Measurements from ENCODE around the gene MDM1. TPM values are rescaled to one million over a fixed set of nuclear protein-coding genes. Genes with fewer than 3 reads are reported as not detected.

Gene MDM1
- total RNA-seq, 1 donor from 2014 or later, result 21.4 TPM

DNA sequence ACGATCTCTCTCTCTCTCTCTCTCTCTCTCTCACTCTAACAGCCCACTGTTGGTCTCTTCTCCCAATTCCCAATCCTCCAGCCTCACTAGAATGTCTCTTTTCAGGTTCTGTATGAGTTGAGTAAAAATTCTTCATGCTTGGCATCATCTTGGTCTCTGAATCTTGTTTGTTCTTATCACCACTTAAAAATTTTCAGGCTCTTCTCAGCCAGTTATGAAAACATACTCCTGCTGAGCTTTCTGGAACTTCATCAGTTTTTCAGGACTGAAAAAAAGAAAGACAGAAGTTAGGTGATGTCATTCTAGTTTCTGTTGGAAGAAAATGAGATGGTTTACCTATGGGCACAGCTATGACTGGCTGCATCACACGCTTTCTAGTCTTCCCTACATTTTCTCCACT, 67.3 kb downstream of the MDM1 start:
- peaks cover 13% of the 10 kb centered on the region for H3K4me1 Mint-ChIP-seq

GRCh38 chr12:68264158-68264855, 67.9 kb downstream of the MDM1 start:
- H3K9me3 Mint-ChIP-seq, result peaks cover 3% of the 10 kb centered on the region
- H3K36me3 Mint-ChIP-seq, result no peaks in the 10 kb centered on the region
- peaks cover 13% of the 10 kb centered on the region for H3K4me1 Mint-ChIP-seq
- H3K27ac Mint-ChIP-seq, result no peak overlapping the region
- no peak for DNase-seq (ENCODE audit: low spot score in 2 of 2, unreplicated experiment in 2 of 2)
- no peak for TF ChIP-seq CTCF (IDR thresholded peaks at IDR 0.05; ENCODE audit: unreplicated experiment)
- peaks cover 6% of the 10 kb centered on the region for H3K27me3 Mint-ChIP-seq (ENCODE audit: low read depth)
- H3K4me3 Mint-ChIP-seq, result no peak overlapping the region

More for the DNA sequence above, 67.3 kb downstream of the MDM1 start:
- no peak for TF ChIP-seq CTCF (IDR thresholded peaks at IDR 0.05; ENCODE audit: unreplicated experiment)
- no peak overlapping the region for H3K4me3 Mint-ChIP-seq
- no peaks in the 10 kb centered on the region for H3K36me3 Mint-ChIP-seq
- H3K27me3 Mint-ChIP-seq (ENCODE audit: low read depth), result peaks cover 6% of the 10 kb centered on the region
- no peak overlapping the region for H3K27ac Mint-ChIP-seq
- H3K9me3 Mint-ChIP-seq, result peaks cover 3% of the 10 kb centered on the region
- no peak for DNase-seq (ENCODE audit: low spot score in 2 of 2, unreplicated experiment in 2 of 2)

GRCh38 chr12:68263366-68263765, 68.8 kb downstream of the MDM1 start:
- no peaks in the 10 kb centered on the region for H3K36me3 Mint-ChIP-seq
- no peak overlapping the region for H3K4me3 Mint-ChIP-seq
- H3K27me3 Mint-ChIP-seq (ENCODE audit: low read depth), result peaks cover 4% of the 10 kb centered on the region
- peaks cover 3% of the 10 kb centered on the region for H3K9me3 Mint-ChIP-seq
- H3K4me1 Mint-ChIP-seq, result peaks cover 8% of the 10 kb centered on the region
- H3K27ac Mint-ChIP-seq, result no peak overlapping the region
- no peak for DNase-seq (ENCODE audit: low spot score in 2 of 2, unreplicated experiment in 2 of 2)
- no peak for TF ChIP-seq CTCF (IDR thresholded peaks at IDR 0.05; ENCODE audit: unreplicated experiment)

DNA sequence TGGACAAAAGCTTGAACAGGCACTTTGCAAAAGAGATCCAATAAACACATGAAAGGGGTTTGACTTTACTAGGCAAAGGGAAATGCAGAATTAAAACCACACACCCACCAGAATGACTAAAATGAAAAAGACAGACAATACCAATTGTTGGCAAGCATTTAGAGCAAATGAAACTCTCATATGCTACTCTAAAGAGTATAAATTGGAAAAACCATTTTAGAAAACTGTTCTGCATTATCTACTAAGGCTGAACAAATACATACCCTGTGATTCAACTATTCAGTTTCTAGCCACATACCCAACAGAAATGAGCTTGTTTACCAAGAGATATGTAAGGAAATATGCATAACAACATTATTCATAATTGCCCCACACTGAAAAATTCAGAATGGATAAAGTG, 70.3 kb downstream of the MDM1 start:
- Mint-ChIP-seq H3K4me1 (peaks cover 8% of the 10 kb centered on the region), H3K27me3 (ENCODE audit: low read depth) (peaks cover 4% of the 10 kb centered on the region), H3K4me3 (no peak overlapping the region), H3K9me3 (peaks cover 3% of the 10 kb centered on the region), H3K36me3 (no peaks in the 10 kb centered on the region), H3K27ac (no peak overlapping the region)
- no peak for DNase-seq (ENCODE audit: low spot score in 2 of 2, unreplicated experiment in 2 of 2)
- TF ChIP-seq CTCF (IDR thresholded peaks at IDR 0.05; ENCODE audit: unreplicated experiment), result no peak

DNA sequence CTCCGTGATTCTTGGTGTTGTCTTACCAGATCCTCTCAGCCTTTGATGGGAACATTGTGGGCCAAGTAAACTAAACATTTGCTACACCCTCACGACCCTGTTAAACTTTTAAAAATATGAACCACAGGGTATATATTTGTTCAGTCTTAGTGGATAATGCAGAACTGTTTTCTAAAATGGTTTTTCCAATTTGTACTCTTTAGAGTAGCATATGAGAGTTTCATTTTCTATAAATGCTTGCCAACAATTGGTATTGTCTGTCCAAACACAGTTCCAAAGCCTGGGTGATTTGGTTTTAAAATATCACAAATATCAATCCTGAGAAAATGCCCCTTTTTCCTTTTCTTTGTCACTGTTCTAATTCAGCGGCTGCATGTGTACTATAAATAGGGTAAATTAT, 72.0 kb downstream of the MDM1 start:
- no peak for DNase-seq (ENCODE audit: low spot score in 2 of 2, unreplicated experiment in 2 of 2)
- H3K4me3 Mint-ChIP-seq, result no peak overlapping the region

More for the DNA sequence above, 72.0 kb downstream of the MDM1 start:
- Mint-ChIP-seq H3K4me1 (peaks cover 4% of the 10 kb centered on the region), H3K27ac (no peak overlapping the region), H3K36me3 (no peaks in the 10 kb centered on the region), H3K27me3 (ENCODE audit: low read depth) (peaks cover 4% of the 10 kb centered on the region), H3K9me3 (no peaks in the 10 kb centered on the region)
- TF ChIP-seq CTCF (IDR thresholded peaks at IDR 0.05; ENCODE audit: unreplicated experiment), result no peak
